ENCODE data around the gene ANO10. TPM values are rescaled to one million over a fixed set of nuclear protein-coding genes. Genes with fewer than 3 reads are reported as not detected.

Gene ANO10
- total RNA-seq, 1 donor from 2014 or later: 45.4 TPM

DNA sequence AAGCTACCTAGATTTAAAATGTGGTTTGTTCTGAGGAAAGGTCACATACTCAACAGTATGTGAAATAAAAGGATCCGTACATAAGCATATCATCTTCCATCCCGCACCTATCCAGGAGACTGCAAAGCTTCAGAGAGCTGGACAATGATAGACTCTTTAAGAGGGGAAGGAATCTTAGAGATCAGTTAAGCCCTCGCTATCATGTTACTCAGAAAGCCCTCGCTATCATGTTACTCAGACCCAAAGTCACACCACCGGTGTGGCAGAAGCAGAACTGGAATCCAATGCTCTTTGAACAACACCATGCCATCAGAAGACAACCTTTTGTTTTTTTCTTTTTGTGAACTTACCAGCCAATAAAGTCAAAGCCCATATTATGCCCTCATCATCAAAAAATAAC lies 5.8 kb downstream of the ANO10 start:
- FAIRE-seq (no peak), DNase-seq (ENCODE audit: low read depth) (no peak)
- Histone ChIP-seq H3K4me3 (ENCODE audit: insufficient read depth, low read depth, low read length) (no peak overlapping the region), H3K27ac (ENCODE audit: low read depth, low read length) (no peak overlapping the region), H3K36me3 (ENCODE audit: insufficient read depth, low read length) (no peaks in the 10 kb centered on the region), H3K9me3 (ENCODE audit: insufficient read depth, low read depth, low read length) (no peaks in the 10 kb centered on the region), H3K27me3 (ENCODE audit: insufficient read depth, low read length) (no peaks in the 10 kb centered on the region), H4K20me1 (ENCODE audit: insufficient read depth, low read length) (peaks cover 51% of the 10 kb centered on the region), H3K79me2 (ENCODE audit: insufficient read depth, low read length) (peaks cover 48% of the 10 kb centered on the region), H3K4me2 (ENCODE audit: low read length) (no peak overlapping the region), H3K4me1 (ENCODE audit: insufficient read depth, low read length) (no peaks in the 10 kb centered on the region), H2AFZ (ENCODE audit: low read depth, low read length) (no peak overlapping the region), H3K9ac (ENCODE audit: low read length) (no peak overlapping the region)
- H3K27ac Mint-ChIP-seq (ENCODE audit: unreplicated experiment): no peak overlapping the region
- H3K36me3 Mint-ChIP-seq (ENCODE audit: low read depth, unreplicated experiment): peaks cover 3% of the 10 kb centered on the region
- peaks cover 4% of the 10 kb centered on the region for H3K4me1 Mint-ChIP-seq (ENCODE audit: low read depth, unreplicated experiment)
- TF ChIP-seq EZH2 (IDR thresholded peaks at IDR 0.05; ENCODE audit: insufficient read depth, low read length): no peak
- TF ChIP-seq, protein P1, sequence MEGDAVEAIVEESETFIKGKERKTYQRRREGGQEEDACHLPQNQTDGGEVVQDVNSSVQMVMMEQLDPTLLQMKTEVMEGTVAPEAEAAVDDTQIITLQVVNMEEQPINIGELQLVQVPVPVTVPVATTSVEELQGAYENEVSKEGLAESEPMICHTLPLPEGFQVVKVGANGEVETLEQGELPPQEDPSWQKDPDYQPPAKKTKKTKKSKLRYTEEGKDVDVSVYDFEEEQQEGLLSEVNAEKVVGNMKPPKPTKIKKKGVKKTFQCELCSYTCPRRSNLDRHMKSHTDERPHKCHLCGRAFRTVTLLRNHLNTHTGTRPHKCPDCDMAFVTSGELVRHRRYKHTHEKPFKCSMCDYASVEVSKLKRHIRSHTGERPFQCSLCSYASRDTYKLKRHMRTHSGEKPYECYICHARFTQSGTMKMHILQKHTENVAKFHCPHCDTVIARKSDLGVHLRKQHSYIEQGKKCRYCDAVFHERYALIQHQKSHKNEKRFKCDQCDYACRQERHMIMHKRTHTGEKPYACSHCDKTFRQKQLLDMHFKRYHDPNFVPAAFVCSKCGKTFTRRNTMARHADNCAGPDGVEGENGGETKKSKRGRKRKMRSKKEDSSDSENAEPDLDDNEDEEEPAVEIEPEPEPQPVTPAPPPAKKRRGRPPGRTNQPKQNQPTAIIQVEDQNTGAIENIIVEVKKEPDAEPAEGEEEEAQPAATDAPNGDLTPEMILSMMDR (IDR thresholded peaks at IDR 0.05; ENCODE audit: insufficient read depth, low read depth, low read length): no peak
- no peaks in the 10 kb centered on the region for H3K27me3 Mint-ChIP-seq (ENCODE audit: low read depth, unreplicated experiment)
- no peaks in the 10 kb centered on the region for H3K9me3 Mint-ChIP-seq (ENCODE audit: unreplicated experiment)
- H3K4me3 Mint-ChIP-seq (ENCODE audit: unreplicated experiment): no peak overlapping the region

DNA sequence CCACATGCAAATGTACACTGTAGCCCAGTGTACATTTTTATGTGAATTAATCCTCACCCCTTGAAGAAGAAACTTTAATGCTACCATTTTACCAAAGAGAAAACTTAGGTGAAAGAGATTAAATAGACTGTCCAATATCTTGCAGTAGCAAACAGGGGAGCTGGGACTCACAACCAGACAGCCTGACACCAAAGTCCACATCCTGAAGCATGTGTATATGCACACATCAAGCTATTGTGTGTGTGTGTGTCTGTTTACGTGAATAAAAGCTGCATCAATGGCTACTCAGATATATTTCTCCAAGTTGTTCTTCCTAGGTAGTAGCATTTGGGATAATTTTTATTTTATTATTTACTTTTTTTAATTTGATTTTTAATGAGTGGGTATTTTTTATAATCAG lies 6.7 kb downstream of the ANO10 start:
- Mint-ChIP-seq H3K27ac (ENCODE audit: unreplicated experiment) (no peak overlapping the region), H3K4me3 (ENCODE audit: unreplicated experiment) (no peak overlapping the region), H3K36me3 (ENCODE audit: low read depth, unreplicated experiment) (peaks cover 3% of the 10 kb centered on the region), H3K4me1 (ENCODE audit: low read depth, unreplicated experiment) (no peaks in the 10 kb centered on the region), H3K9me3 (ENCODE audit: unreplicated experiment) (no peaks in the 10 kb centered on the region), H3K27me3 (ENCODE audit: low read depth, unreplicated experiment) (no peaks in the 10 kb centered on the region)
- H3K4me2 ChIP-seq (ENCODE audit: low read length): no peak overlapping the region
- H3K9ac ChIP-seq (ENCODE audit: low read length): no peak overlapping the region
- no peaks in the 10 kb centered on the region for H3K9me3 ChIP-seq (ENCODE audit: insufficient read depth, low read depth, low read length)
- H3K36me3 ChIP-seq (ENCODE audit: insufficient read depth, low read length): no peaks in the 10 kb centered on the region
- H3K27me3 ChIP-seq (ENCODE audit: insufficient read depth, low read length): no peaks in the 10 kb centered on the region
- no peaks in the 10 kb centered on the region for H3K4me1 ChIP-seq (ENCODE audit: insufficient read depth, low read length)
- no peak overlapping the region for H3K27ac ChIP-seq (ENCODE audit: low read depth, low read length)
- no peak for DNase-seq (ENCODE audit: low read depth)
- H3K79me2 ChIP-seq (ENCODE audit: insufficient read depth, low read length): peaks cover 49% of the 10 kb centered on the region
- no peak overlapping the region for H3K4me3 ChIP-seq (ENCODE audit: insufficient read depth, low read depth, low read length)
- H4K20me1 ChIP-seq (ENCODE audit: insufficient read depth, low read length): peaks cover 50% of the 10 kb centered on the region
- TF ChIP-seq EZH2 (IDR thresholded peaks at IDR 0.05; ENCODE audit: insufficient read depth, low read length): no peak
- TF ChIP-seq, protein P1 (IDR thresholded peaks at IDR 0.05; ENCODE audit: insufficient read depth, low read depth, low read length): no peak
- H2AFZ ChIP-seq (ENCODE audit: low read depth, low read length): no peak overlapping the region
- no peak for FAIRE-seq

DNA sequence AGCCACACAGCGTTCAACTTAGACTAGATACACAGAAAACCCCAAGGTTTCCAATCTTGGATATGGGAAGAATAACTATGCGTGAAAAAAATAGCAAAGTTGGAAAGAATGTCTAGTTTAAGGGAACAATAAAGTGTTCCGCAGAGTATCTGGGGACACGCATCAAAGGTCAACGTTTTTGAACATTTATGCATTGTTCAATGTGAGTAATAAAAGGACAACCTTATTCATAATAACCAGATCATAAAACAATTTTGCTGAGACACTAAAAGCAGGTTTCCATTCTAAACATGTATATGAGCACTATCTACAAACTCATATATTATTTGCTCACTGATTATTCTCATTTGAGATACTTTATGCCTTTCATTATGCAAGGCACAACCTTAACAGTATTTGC lies 7.8 kb downstream of the ANO10 start:
- Histone ChIP-seq H3K4me1 (ENCODE audit: insufficient read depth, low read length) (no peaks in the 10 kb centered on the region), H3K79me2 (ENCODE audit: insufficient read depth, low read length) (peaks cover 41% of the 10 kb centered on the region), H3K27ac (ENCODE audit: low read depth, low read length) (no peak overlapping the region), H3K4me3 (ENCODE audit: insufficient read depth, low read depth, low read length) (no peak overlapping the region), H2AFZ (ENCODE audit: low read depth, low read length) (no peak overlapping the region), H4K20me1 (ENCODE audit: insufficient read depth, low read length) (peaks cover 47% of the 10 kb centered on the region), H3K4me2 (ENCODE audit: low read length) (no peak overlapping the region), H3K27me3 (ENCODE audit: insufficient read depth, low read length) (no peaks in the 10 kb centered on the region), H3K9me3 (ENCODE audit: insufficient read depth, low read depth, low read length) (no peaks in the 10 kb centered on the region), H3K36me3 (ENCODE audit: insufficient read depth, low read length) (no peaks in the 10 kb centered on the region), H3K9ac (ENCODE audit: low read length) (no peak overlapping the region)
- no peaks in the 10 kb centered on the region for H3K9me3 Mint-ChIP-seq (ENCODE audit: unreplicated experiment)
- H3K4me3 Mint-ChIP-seq (ENCODE audit: unreplicated experiment): no peak overlapping the region
- FAIRE-seq: no peak
- peaks cover 3% of the 10 kb centered on the region for H3K36me3 Mint-ChIP-seq (ENCODE audit: low read depth, unreplicated experiment)
- DNase-seq (ENCODE audit: low read depth): no peak
- H3K27me3 Mint-ChIP-seq (ENCODE audit: low read depth, unreplicated experiment): no peaks in the 10 kb centered on the region
- no peak overlapping the region for H3K27ac Mint-ChIP-seq (ENCODE audit: unreplicated experiment)
- TF ChIP-seq, protein P1 (IDR thresholded peaks at IDR 0.05; ENCODE audit: insufficient read depth, low read depth, low read length): no peak
- TF ChIP-seq EZH2 (IDR thresholded peaks at IDR 0.05; ENCODE audit: insufficient read depth, low read length): no peak
- no peaks in the 10 kb centered on the region for H3K4me1 Mint-ChIP-seq (ENCODE audit: low read depth, unreplicated experiment)
